Measurements from ENCODE around the gene DIO3.
"Not testable (repeated sequence)": the region's sequence is repeated elsewhere in the genome, so short reads cannot be mapped to it uniquely, and the experiment has no call there.

The DIO3 gene

DNA sequence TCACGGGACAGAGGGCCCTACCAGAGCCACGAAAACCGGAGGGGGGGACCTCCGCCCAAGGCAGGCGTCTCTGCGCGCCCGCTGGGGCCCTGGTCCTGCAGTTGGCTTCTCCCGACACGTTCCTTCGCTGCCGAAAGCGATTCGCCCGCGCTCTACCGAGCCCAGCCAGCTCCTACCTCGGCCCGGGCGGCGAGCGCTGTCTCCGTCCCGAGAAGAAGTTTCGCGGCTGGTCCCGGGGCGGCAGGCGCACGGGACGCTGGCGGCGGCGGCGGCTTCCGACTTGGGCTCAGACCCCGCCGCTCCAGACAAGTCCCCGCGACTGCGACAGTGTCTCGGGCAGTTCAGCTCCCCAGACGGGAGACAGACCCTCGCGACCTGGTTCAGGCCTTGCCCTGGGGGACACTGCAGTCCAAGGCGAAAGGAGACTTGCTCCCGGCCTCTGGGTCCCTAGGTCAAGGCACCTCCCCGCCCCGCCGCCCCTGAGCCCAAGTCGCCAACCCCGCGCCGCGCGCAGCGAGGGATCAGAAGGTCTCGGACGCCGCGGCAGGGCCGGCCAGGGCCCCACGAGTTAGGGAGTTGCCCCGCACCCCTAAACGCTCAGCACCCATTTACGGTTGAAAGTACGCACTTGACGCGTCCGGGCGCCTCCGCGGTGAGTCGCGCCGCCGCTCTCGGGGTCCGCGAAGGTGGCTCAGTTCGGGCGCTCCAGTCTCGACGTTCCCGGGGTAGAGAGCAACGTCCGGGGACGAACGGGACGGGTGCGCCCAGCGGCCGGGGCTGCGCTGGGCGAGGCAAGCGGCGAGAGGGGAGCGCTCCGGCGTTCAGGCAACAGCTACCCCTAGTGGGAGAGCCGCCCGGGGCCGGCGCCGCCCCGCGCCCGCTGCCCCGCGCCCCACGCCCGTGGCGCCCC, 1.4 kb upstream of the DIO3 start:
- no peak for DNase-seq

DNA sequence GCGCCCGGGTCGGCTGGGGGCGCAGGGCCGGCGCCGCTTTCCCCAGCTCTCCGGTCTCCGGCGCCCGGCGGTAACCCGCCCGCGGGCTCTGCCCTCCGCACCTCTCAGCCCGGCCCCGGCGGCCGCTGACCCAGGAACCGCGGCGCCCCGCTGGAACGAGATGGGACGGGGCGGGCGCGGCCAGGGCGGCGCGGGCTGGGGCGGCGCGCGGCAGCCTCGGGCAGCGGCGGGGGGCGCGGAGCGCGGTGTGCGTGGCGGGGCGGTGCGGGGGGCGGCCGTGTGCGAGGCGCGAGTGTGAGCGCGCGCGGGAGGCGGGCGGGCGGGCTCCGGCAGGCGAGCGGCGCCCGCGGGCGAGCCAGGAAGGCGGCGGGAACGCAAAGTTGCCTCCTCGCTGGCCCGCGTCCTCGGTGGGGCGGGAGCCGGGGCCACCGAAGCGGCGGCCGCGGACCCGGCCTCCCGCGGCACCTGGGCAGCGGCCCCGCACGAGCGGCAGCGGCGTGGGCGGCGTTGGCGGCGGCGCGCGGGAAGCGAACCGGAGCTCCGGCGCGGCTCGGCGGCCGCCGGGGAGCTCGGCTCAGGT, 671 bp upstream of the DIO3 start:
- no peak for DNase-seq

DNA sequence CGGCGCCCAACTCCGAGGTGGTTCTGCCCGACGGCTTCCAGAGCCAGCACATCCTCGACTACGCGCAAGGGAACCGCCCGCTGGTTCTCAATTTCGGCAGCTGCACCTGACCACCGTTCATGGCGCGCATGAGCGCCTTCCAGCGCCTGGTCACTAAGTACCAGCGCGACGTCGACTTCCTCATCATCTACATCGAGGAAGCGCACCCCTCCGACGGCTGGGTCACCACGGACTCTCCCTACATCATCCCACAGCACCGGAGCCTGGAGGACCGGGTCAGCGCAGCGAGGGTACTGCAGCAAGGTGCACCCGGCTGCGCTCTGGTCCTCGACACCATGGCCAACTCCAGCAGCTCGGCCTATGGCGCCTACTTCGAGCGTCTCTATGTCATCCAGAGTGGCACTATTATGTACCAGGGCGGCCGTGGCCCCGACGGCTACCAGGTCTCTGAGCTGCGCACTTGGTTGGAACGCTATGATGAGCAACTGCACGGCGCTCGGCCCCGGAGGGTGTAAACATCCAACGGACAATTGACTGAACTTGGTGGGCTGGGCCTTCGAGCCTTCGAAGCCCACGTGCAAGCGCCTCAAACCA, 699 bp downstream of the DIO3 start:
- DNase-seq: no peak

DNA sequence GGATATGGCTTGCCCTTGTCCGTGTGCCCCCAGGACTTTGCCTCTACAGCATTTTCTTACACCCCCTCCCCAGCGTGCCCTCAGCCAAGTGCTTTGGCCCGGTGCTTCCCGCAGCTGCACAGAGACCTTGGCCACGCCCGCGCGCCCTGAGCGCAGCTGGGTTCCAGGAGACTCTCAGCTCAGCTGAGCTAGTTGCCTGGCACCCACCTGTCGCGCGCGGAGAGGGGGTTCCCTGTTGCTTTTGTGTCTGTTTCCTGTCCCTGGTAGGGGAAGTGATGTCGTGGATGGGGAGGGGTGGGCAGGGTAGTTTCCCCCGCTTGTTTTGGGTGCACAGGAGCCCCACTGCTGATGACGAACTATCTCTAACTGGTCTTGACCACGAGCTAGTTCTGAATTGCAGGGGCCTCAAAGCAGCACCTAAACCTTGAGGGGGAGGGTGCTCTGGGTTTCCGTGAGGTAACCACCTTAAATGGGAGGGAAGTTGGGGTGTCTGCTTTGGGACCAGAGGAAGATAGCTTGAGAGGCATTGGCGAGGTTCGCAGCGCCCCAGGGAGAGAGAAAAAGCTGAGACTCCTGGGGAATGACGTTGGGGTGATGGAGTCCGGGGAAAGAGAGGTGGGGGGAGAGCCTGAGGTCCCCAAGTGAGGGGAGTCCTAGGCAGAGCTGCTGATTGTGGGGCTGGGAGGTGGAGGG, 1.5 kb downstream of the DIO3 start:
- no peak for DNase-seq

DNA sequence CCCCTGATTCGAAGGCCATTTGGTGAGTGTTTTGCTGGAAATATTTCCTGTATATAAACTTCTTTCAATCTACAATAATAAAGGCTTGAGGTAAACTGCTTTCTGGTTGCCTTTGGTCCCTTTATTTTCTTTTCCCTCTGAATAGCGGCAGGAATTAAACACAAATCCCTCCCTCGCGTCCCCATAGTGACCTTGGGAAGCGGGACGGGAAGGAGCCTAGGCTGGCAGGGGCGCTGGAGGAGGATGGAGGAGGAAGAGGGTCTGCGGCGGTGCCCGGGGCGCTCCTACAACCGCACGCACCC, 2.0 kb downstream of the DIO3 start:
- DNase-seq: no peak

DNA sequence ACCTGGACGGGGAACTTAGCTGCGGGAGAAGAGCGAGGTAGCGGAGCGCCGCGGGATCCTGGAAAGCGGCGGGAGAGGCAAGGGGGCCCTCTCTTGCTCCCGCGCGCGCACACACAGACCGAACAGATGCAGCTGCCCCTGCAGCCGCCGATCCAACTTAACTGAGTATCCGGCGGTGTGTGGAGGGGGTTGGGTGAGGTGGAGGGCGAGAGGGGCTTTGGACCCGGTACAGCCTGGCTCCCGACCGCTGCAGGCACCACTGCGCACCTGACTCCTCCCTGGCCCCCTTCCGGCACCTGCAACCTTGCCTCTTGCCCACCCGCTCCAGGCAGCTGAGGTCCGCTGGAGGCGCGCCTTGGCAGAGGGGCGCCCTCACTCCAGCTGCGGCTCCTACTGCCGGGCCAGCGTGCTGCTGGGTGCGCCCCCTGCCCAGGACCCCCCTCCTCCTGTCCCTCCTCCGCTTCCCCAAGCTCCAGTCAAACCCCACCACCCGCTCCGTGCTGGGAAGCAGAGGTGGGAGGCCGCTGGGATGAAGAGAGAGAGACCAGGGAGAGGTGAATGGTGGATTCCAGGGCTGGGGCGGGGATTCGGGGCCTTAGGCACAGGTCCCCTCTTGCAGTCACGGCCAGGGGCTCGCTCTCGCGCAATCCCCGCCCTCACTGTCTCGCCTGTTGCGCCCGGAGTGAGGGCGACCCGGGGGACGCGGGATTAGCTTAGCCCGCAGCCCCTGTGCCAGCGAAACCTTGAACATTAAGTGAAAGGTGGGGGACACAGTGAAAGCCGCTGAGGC, 2.6 kb downstream of the DIO3 start:
- no peak for DNase-seq

DNA sequence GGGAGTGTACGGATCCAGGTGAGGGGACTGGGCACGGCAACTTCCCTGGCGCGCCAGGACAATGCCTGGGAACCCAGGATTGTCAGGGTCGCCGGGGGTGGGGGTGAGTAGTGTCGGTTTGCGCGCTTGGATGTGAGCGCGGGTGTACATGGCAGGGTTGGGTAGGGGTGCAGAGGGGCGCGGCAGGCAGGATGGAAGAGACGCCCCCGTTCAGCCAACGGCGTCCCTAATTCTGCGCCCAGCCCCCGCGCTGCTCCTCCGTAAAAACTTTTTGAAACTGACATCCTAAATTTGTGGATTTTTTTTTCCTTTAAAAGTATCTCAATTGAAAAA, 3.1 kb downstream of the DIO3 start:
- DNase-seq: no peak

DNA sequence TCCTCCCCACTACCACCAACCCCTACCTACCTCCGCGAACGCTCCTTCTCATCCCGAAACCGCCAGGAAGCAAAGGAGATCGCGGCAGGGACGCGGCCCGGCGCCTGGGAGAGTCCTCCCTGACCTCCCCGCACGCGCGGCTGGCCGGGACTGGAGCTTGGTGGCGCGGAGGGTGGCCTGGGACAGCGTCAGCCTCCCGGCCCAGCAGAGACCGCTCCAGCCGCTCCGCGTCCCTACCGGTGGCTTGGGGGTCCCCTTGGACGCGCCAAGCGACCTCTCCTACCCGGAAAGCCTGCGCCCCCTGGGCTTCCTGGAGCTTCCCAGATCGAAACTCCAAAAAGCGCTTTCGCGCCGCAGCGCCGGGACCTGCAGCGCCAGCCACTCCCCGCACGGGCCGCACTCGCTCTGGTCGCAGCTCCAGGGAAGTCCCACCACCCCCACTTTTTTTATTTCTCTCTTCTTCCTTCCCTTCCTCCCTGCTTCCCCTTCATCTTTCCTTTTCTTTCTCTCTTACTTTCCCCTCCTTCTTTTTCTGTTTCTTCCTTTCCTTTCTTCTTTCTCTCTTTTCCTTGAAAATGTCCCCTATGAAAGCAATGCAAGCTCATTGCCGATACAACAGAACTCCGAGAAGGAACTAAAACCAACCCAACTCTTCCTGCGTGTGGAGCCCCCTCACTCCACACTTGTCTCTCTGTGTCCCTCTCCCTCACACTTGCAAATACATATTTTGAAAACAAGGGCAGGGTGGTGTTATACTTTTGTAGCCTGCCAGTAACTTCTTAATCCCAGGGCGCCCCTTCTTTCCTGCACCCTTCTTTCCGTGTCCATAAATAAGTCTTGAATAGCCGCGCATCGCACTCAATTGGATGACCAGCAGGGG, 3.8 kb downstream of the DIO3 start:
- no peak for DNase-seq

DNA sequence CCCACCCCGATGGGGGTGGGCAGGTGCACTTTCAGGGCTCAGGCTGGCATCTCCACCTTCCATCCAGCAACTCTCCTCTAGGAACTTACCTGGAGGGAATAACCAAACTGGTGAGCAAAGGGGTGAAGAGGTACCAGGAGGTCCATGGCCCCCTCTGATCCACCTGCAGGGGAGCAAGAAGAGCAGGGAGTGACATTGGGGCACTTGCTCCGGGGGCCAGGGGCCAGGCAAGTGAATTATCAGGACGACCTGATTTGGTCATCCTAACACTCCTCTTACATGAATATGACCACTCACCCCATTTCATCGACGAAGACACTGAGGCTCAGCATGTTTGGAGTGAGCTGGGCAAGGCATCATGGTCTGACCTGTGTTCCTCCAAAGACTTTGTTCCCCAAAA, 6.0 kb downstream of the DIO3 start:
- DNase-seq: no peak

DNA sequence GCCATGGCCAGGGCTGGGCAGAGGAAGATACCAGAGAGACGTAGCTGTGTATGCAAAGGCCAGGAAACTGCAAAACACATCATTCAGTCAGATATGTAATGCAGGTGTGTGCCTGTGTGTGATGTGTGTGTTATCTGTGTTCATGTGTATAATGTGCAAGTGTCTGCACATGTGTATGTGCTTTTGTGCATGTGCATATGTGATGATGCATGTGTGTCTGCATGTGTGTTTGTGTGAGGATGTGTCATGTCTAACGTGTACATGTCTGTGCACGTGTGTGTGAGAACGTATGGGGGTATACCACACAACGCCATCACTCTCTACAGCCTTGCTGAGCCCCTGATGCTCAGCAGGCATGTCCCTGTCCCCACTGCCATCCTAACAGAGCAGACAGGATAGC, 9.7 kb downstream of the DIO3 start:
- no peak for DNase-seq

DNA sequence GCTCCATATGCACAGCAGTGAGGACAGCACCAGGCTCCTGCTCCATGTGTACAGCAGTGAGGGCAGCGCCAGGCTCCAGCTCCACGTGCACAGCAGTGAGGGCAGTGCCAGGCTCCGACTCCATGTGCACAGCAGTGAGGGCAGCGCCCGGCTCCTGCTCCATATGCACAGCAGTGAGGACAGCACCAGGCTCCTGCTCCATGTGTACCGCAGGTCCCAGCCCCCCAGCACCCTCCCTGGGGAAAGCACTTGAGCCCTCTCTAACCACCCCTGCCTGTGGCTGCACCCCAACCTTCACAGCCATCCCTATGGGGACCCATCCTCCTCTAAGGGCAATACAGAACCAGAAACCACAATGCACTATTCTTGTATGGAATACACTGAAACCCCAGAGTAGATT, 11.2 kb downstream of the DIO3 start:
- DNase-seq: not testable (repeated sequence)

DNA sequence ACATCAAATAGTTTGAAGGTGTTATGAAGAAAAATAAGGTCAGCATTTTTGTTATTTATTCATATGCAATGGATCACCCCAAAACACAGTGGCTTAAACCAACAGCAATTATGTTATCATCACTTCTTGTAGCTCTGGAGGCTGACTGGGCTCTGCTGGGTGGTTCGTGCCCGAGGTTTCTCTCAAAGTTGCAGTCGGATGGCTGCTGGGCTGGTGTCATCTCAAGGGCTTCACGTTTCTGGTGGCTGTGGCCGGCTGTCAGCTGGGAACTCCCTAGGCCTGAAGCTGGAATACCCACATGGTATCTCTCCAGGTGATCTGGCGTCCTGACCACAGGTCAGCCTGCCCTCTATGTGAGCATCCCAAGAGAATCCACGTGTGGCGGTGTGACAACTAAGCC, 12.0 kb downstream of the DIO3 start:
- DNase-seq: no peak

DNA sequence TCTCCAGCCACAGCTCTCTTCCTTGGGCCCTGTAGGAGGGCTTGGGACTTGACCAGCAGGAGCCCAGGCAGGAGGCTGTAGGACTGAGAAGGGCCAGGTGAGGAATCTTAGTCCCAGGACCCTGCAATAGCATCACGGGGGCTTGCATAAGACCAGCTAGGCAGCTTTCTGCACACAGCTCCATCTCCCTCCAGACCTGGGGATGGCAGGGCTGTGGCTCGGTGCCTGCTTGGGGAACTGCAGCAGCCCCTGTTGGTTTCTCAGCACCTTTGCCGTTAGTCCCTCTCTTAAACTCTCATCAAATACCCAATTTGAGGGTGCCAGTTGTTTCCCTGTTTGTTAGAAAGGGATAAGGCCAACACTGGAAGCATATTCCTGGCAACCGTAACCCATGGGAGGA, 14.3 kb downstream of the DIO3 start:
- no peak for DNase-seq

DNA sequence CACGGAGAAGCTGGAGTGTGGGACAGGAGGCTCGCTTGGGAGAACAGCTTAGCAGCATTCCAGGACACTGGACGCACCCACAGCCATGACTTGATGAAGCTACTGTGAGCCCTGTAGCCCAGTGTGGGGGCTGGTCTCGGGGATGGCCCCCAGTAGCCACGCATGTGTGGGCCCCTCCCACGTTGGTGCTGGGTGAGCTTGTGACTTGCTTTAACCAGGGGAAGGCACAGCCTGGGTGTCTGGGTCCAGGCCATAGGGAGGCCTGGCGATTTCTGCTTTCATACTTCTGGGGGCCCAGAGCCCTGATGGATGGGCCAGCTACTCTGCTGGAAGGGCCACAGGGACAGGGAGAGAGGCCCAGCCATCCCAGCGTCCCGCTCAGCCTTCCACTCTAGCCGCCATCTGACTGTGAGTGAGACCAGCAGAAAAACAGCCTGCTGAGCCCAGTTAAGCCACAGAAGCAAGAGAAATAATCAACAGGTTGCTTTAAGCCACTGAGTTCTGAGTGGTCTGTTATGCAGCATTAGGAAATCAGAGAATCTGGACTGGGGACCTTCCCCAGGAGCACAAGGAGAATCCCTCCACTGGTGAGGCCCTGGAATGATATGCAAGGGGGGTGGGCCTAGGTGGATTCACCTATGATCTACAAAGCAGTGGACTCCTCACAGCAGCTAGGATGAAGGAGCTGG, 16.1 kb downstream of the DIO3 start:
- no peak for DNase-seq

DNA sequence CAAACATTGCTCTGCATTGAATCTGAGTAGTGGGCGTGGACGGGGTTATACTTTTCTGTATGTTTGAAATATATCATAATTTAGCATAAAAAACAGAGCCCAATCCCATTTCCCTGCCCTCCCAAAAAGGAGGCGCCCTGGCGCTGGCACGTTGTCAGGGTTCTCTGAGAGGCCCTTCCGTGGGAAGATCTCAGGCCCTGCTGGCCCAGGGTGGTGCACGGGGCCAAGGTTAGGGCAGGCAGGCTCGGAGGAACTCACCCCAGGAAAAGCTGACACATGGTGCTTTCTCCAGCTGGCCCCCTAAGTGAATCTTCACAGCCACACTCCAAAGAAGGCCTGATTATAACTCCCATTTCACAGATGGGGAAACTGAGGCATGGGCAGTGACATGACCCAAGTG, 17.2 kb downstream of the DIO3 start:
- DNase-seq: no peak

DNA sequence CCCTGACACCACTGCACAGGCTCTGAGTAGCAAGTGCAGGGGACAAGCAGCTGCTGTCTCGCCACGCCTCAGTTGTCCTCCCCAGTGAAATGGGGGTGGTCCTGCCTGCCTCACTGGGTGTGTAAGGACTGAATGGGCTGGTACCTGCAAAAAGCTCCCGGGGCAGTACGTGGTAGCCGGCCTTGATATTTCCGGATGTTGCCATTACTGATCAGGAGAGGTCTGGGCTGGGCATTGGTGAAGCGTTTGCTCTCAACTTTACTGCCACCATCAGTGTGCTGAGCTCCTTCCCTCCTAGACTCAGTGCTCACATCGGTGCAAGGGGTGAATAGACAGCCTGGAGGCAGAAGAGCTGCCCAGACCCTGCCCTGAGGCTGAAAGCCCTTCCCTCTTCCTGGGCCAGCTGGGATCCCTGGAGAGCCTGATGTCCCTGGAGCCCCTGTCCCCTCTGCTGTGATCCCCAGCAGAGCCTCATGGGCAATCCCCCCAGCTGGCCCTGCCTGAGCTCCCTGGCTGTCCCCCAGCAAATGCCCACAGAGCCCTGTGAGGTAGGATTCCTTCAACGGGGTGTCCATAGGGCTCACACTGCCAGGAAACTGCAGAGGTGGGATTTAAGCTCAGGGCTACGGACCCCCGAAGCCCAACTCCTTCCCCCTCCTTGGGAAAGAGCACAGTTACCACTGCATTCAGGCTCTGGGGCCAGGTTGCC, 18.2 kb downstream of the DIO3 start:
- no peak for DNase-seq

DNA sequence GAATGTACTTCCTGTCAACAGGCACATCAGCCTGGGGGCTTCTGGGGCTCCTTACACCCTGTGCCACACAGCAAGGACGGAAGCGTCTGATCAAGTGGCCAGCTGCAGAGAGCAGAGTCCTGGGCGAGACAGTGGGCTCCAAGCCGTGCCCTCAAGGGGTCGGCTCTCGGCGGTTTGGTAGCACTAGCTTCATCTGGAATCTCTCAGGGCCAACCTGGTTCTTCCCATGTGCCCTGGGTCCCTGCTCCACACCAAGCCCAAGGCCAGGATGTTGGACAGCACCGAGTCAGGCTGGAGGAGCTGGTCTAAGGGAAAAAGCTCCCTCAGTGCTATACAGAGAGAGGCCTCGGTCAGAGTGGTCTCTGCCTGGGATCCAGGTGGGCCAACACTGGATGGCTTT, 20.5 kb downstream of the DIO3 start:
- DNase-seq: no peak

DNA sequence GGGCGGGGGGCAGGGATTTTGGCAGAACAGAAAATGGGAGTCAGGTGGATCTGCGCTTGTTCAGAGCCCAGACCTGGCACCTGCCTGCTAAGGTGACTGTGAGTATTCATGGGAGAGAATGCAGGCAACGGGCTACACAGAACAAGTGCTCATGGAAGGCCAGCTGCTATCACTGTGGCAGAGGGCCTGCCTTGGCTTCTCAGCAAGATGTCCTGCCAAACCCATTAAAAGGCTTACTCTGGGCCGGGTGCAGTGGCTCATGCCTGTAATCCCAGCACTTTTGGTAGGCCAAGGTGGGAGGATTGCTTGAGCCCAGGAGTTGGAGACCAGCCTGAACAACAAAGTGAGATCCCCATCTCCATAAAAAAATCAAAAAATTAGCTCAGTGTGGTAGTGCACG, 21.0 kb downstream of the DIO3 start:
- no peak for DNase-seq

DNA sequence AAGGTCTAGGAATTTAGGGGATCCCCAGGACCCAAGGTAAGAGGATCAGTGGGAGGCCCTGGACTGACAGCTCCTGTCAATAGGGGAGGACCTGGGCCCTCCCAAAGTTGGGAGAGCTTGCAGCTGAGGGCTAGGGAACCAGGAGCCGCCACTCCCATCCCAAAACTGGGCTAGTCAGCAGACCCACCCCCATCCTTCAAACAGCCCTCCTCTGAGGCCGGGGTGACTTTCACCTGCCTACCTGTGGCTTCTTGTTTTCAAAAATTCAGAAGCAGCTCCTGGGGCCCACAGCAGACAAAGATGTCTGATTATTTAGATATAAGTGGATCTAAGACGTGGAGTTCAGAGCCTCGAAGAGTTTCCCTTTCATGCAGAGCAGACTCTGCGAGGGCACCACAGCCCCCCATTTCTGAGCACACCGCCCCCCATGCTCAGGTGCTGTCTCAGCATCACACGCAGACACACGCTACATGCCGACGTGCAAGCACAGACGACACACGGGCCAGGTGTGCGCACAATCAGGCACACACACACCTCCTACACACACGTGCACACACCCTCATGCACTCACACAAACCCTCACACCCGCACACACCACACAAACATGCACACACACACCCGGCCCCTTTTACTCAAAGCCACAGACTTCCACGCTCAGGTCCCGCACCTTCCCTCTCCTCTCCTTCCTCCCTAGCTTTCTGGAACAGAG, 21.9 kb downstream of the DIO3 start:
- DNase-seq: no peak

DNA sequence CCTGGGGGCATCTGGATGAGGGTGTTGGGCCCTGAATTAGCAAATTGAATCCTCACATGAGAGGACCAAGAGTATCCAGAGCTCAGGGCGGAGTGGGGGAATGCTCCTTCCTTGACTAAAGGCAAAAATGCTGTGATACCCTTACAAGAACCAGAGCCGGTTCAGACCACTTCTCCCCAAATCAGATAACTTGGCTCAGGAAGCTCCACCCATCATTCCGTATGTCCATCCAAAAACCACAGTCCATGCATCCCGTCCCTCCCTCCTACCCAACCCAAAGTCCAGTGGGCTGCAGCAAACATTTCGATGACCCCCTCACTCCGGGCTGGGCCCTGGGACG, 22.4 kb downstream of the DIO3 start:
- no peak for DNase-seq

Data from CD4-positive, alpha-beta T cell treated with Interferon gamma for 1 hour (primary cell).